Measurements from ENCODE around the gene RFX7.
"Not testable (repeated sequence)": the region's sequence is repeated elsewhere in the genome, so short reads cannot be mapped to it uniquely, and the experiment has no call there.

Gene RFX7

GRCh38 chr15:56203312-56203922 lies 40.3 kb downstream of the RFX7 start:
- DNase-seq, result not testable (repeated sequence)

DNA sequence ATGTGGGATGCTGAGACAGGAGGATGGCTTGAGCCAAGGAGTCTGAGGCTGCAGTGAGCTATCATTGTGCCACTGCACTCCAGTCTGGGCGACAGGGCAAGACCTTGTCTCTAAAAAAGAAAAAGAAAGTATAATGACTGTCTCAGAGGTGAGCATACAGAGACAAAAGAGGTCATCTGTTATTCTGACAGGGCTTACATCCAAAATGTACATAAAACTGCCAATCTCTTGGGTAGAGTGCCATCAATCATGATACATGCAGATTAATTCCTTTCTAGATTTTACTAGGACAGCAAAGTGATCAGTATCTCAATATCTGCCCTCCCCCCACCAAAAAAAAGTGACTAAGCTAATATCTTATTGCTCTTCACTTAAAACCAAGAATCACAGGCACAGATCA lies 41.0 kb downstream of the RFX7 start:
- DNase-seq, result no peak

GRCh38 chr15:56199038-56199437 lies 44.6 kb downstream of the RFX7 start:
- DNase-seq, result no peak

DNA sequence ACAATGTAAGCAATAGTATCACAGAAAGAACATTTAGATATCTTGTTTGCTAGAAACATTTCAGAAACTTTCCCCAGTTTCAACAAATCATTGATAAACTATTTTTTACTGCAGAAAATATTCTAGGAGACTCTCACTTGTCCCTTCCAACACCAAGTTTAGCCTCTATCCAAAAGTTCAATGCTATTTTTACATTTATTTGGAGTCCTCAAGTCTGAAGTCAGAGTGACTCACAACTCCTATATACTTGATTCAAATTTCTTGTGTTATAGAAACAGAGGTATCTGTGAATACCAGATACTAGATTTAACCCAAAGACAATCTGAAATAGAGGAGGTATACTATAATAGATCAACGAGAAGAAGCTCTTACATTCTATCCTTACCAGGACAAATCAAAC lies 49.6 kb downstream of the RFX7 start:
- DNase-seq, result no peak

GRCh38 chr15:56192659-56193442 lies 50.8 kb downstream of the RFX7 start:
- no peak for DNase-seq

GRCh38 chr15:56187665-56188064 lies 56.0 kb downstream of the RFX7 start:
- DNase-seq, result no peak

- DNase-seq, result no peak
These were observed 57.7 kb downstream of the RFX7 start for GRCh38 chr15:56185980-56186379.

GRCh38 chr15:56184516-56184915 lies 59.2 kb downstream of the RFX7 start:
- DNase-seq, result no peak

DNA sequence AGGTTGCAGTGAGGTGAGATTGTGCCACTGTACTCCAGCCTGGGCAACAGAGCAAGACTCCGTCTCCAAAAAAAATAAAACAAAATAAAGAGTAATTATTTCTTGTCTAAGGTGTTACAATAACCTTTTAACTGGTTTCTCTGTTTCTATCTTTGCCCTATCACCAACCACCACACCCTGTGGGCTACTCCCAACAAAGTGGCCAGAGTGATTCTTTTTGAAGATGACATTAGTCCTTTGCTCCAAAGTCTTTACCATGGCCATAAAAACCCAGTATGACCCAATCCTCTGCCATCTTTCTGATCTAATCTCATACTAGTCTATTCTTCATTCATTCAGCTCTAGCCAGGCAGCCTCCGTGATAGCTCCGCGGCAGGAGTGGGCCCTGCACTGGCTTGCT lies 62.8 kb downstream of the RFX7 start:
- no peak for DNase-seq

DNA sequence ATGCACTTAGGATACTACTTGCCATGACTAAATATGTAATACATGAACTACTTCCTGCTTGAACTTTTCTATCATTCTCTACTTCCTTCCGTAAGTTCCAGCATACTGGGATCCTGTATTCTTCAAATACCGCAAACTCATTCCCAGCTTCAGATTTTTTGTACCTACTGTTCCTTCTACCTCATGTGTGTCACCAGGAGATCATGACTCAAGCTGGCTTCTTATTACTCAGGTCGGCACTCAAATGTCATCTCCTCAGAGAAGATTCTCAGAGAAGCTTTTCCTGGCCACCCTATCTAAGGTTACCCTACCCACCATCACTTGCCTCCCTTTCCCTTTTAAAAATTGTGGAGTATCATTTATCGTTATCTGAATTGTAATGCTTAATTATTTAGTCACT lies 66.7 kb downstream of the RFX7 start:
- DNase-seq, result no peak

DNA sequence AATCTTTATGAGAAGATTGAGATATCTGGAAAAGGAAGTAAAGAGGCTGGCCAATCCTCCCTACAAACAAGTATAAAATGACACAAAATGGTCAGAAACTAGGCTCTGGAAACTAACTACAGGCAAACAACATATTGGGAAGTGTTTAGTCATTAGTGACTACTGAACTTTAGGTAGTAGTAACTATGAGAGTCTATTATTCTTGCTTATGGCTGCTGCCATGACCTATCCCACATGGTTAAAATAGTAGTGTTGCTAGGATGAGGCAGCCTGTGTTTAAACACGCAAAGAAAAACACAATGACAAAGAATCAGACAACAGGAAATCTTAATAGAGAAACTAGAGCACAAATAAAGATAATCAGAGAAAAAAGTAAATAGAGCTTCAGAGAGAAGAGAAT lies 67.9 kb downstream of the RFX7 start:
- no peak for DNase-seq

DNA sequence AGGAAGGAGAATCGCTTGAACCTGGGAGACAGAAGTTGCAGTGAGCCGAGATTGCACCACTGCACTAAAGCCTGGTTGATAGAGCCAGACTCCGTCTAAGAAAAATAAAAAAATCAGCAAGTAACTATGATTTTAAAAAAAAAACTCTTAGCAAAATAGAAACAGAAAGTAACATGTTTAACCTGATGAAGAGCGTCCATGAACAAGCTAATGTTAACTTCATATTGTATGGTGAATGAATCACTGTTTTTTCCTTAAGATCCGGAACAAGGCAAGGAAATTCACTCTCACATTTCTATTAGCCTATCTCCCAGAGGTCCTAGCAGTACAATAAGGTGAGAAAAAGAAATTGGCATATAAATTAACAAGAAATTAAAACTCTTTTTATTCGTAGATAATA lies 69.0 kb downstream of the RFX7 start:
- DNase-seq, result no peak

DNA sequence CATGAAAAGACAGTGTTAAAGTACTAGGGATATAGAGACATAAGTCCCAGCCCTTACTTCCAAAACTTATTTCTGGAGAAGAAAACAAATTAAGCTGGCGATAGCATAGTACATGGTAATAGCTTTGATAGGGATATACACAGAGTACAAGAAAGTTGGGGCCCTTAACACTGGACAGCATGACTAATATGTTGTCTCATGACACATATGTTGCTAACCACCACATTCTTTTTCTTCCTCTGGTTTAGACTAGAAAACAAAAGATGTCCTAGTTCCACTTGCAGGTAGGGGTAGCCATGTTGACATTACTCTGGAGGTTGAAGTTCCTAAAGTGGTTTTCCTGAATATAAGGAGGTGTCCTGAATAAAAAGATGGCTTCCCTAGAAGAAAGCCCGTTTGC lies 75.3 kb downstream of the RFX7 start:
- no peak for DNase-seq

- DNase-seq, result no peak
These were observed 78.4 kb downstream of the RFX7 start for GRCh38 chr15:56165234-56165633.

DNA sequence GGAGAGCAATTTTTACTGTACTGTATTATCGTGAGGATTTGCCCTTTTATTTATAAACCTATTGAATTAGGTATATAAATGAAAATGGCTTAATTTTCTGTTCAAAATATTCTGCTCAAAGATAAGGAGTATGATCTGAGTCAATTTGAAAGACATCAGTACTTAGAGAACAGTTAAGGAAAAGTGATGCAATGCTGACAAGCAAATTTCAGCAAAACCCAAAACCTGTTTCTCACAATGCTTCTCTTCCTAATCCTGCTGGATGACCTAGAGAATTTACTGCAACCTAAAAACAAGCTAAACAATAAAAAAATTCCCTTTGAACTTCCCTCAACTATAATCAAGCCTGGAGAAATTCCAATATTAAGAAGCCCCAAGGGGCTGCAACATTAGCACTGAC lies 82.7 kb downstream of the RFX7 start:
- DNase-seq, result no peak

DNA sequence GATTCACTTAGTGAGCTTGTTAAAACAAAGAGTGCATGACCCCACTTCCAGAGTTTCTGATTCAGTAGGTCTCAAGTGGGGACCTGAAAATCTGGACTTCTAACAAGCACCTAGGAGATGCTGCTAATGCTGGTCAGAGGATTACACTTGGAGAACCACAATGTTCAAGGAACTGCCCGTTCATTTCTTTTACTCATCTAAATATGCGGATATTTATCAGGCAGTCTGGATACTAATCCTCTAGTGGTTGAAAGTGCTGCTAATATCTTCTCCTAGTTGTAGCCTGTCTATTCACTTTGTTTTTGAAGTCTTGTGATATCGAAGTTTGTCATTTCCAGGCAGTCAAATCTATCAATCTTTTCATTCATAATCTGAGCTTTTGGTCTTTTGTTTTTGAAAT lies 86.8 kb downstream of the RFX7 start:
- DNase-seq, result no peak

- DNase-seq, result not testable (repeated sequence)
These were observed 88.4 kb downstream of the RFX7 start for GRCh38 chr15:56155278-56155677.

DNA sequence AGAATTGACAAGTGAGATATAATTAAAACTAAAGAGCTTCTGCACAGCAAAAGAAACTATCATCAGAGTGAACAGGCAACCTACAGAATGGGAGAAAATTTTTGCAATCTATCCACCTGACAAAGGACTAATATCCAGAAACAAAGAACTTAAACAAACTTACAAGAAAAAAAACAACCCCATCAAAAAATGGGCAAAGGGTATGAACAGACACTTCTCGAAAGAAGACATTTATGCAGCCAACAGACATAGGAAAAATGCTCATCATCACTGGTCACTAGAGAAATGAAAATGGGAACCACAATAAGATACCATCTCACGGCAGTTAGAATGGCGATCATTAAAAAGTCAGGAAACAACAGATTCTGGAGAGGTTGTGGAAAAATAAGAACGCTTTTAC lies 88.9 kb downstream of the RFX7 start:
- DNase-seq, result not testable (repeated sequence)

GRCh38 chr15:56150204-56150603 lies 93.5 kb downstream of the RFX7 start:
- no peak for DNase-seq

GRCh38 chr15:56148064-56148463 lies 95.6 kb downstream of the RFX7 start:
- no peak for DNase-seq

DNA sequence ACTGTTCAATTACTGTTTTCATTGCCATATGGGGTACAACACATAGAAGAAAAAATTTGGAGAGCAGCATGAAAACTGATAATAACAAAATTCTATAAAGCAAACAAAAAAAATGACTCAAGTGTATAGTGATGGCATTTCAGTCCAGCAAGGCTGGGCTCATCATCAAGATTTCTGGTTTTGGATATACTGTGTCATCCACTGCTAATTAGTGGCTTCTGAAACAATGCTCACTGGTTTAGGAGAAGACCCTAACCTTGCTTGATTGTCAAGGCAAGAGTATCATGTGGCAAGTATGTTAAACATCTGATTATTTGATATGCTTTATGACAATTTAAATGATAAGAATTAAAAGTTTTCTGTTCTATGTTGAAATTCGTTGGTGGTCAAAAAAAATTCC lies 96.9 kb downstream of the RFX7 start:
- DNase-seq, result no peak

GRCh38 chr15:56128081-56128480 lies 115.6 kb downstream of the RFX7 start:
- no peak for DNase-seq

GRCh38 chr15:56126409-56126808 lies 117.3 kb downstream of the RFX7 start:
- DNase-seq, result no peak

GRCh38 chr15:56124391-56124790 lies 119.3 kb downstream of the RFX7 start:
- DNase-seq, result no peak

DNA sequence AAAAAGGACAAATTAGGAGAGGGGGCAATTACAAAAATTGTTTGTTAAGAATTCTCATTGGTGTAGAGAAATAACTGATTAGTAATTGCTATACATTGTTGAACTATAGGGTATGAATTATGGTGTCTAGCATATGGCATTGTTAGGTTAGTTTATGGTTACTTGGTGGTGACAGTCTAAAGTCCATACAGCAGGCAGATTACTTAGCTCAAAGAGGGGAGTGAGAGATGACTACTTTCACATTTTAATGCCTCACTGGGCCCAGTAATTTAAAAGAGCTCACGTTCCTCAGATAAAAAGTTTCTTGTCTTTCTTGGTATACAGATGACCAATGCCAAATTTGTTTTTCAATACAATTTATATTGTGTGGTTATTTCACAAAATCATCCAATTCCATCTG lies 137.8 kb downstream of the RFX7 start:
- no peak for DNase-seq
